BLaER1 (cell line): ENCODE results near the gene SRPRB.

ENCODE experiments used
- H3K27ac ChIP-seq: shearing (Covaris generic); formaldehyde crosslinking; 2 replicates; pipeline ENCODE4 v1.8.1; 2022
- H3K27me3 ChIP-seq: shearing (Covaris generic); formaldehyde crosslinking; 2 replicates; pipeline ENCODE4 v1.8.1; 2022
- H3K36me3 ChIP-seq: shearing (Covaris generic); formaldehyde crosslinking; 2 replicates; pipeline ENCODE4 v1.8.1; 2022
- H3K4me1 ChIP-seq: shearing (Covaris generic); formaldehyde crosslinking; 2 replicates; pipeline ENCODE4 v1.8.1; 2022
- H3K4me2 ChIP-seq: shearing (Covaris generic); formaldehyde crosslinking; 2 replicates; pipeline ENCODE4 v1.8.1; 2022
- H3K4me3 ChIP-seq: shearing (Covaris generic); formaldehyde crosslinking; 2 replicates; pipeline ENCODE4 v1.8.1; 2022
- H3K9ac ChIP-seq: shearing (Covaris generic); formaldehyde crosslinking; 2 replicates; pipeline ENCODE4 v1.8.1; 2022
- H3K9me3 ChIP-seq: shearing (Covaris generic); formaldehyde crosslinking; 2 replicates; pipeline ENCODE4 v1.8.1; 2022
- H4K20me1 ChIP-seq: shearing (Covaris generic); formaldehyde crosslinking; 2 replicates; pipeline ENCODE4 v1.8.1; 2022
- Cebpa-rat ChIP-seq: shearing (Covaris generic); IDR thresholded peaks from 2 replicates; pipeline ENCODE4 v1.8.1; 2022

The SRPRB gene

DNA sequence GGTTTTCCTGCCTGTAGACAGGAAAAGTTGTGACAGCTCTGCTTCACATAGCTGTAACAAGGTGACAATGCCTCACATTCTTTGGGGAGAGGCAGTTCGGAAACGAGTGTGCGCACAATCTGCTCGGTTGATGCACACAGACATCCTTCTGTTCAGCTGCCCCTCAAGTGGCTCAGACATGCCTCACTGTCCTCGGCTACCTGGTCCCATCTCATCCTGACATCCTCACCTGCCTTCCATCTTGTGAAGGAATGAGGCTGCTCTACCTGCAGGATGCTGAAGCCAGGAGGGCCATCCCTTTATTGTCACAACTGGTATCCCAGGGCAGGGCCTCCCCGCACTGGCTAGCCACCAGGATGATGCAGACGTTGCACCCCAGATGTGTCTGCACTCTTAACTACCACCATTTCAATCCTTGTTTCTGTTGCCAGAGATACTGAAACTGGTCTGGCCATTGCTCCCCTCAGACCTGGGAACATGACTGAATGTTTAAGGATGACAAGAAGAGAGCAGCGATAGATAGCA is 19.4 kb downstream of the SRPRB start:
- no peak overlapping the region for H3K4me3 ChIP-seq
- TF ChIP-seq Cebpa-rat: no peak

GRCh38 chr3:133825969-133826727 is 20.5 kb downstream of the SRPRB start:
- peaks cover 42% of the 10 kb centered on the region for H3K4me1 ChIP-seq
- TF ChIP-seq Cebpa-rat: no peak
- no peaks in the 10 kb centered on the region for H3K9me3 ChIP-seq
- peaks cover 41% of the 10 kb centered on the region for H3K36me3 ChIP-seq
- H3K4me2 ChIP-seq: no peak overlapping the region
- H4K20me1 ChIP-seq: peaks cover 20% of the 10 kb centered on the region
- H3K4me3 ChIP-seq: no peak overlapping the region
- no peak overlapping the region for H3K27ac ChIP-seq
- H3K27me3 ChIP-seq: no peaks in the 10 kb centered on the region
- no peak overlapping the region for H3K9ac ChIP-seq

More for the DNA sequence above, 19.4 kb downstream of the SRPRB start:
- no peak overlapping the region for H3K9ac ChIP-seq
- H3K27ac ChIP-seq: no peak overlapping the region
- peaks cover 52% of the 10 kb centered on the region for H3K36me3 ChIP-seq
- H3K9me3 ChIP-seq: no peaks in the 10 kb centered on the region
- H3K4me2 ChIP-seq: no peak overlapping the region
- peaks cover 48% of the 10 kb centered on the region for H3K4me1 ChIP-seq
- no peaks in the 10 kb centered on the region for H3K27me3 ChIP-seq
- peaks cover 20% of the 10 kb centered on the region for H4K20me1 ChIP-seq

- H3K9ac ChIP-seq: no peak overlapping the region
- peaks cover 31% of the 10 kb centered on the region for H3K36me3 ChIP-seq
- peaks cover 12% of the 10 kb centered on the region for H4K20me1 ChIP-seq
- no peaks in the 10 kb centered on the region for H3K9me3 ChIP-seq
- H3K4me2 ChIP-seq: no peak overlapping the region
- peaks cover 33% of the 10 kb centered on the region for H3K4me1 ChIP-seq
- no peak for TF ChIP-seq Cebpa-rat
- no peaks in the 10 kb centered on the region for H3K27me3 ChIP-seq
- no peak overlapping the region for H3K27ac ChIP-seq
- H3K4me3 ChIP-seq: no peak overlapping the region
Observed at GRCh38 chr3:133827136-133827535, 21.5 kb downstream of the SRPRB start.

- H3K4me1 ChIP-seq: peaks cover 31% of the 10 kb centered on the region
- H3K9me3 ChIP-seq: no peaks in the 10 kb centered on the region
- peaks cover 7% of the 10 kb centered on the region for H4K20me1 ChIP-seq
- no peak overlapping the region for H3K9ac ChIP-seq
- no peak overlapping the region for H3K27ac ChIP-seq
- H3K36me3 ChIP-seq: peaks cover 31% of the 10 kb centered on the region
- no peaks in the 10 kb centered on the region for H3K27me3 ChIP-seq
- no peak for TF ChIP-seq Cebpa-rat
- no peak overlapping the region for H3K4me3 ChIP-seq
- H3K4me2 ChIP-seq: no peak overlapping the region
Observed at GRCh38 chr3:133827684-133828083, 22.1 kb downstream of the SRPRB start.

GRCh38 chr3:133828576-133829309 is 23.1 kb downstream of the SRPRB start:
- H3K9me3 ChIP-seq: no peaks in the 10 kb centered on the region
- peak overlapping the region; percentile 14; the same call in 1 of the 2 replicates for H3K4me2 ChIP-seq
- no peak overlapping the region for H3K27ac ChIP-seq
- no peak overlapping the region for H3K4me3 ChIP-seq
- H4K20me1 ChIP-seq: no peaks in the 10 kb centered on the region
- H3K4me1 ChIP-seq: peaks cover 21% of the 10 kb centered on the region
- peaks cover 29% of the 10 kb centered on the region for H3K36me3 ChIP-seq
- no peak overlapping the region for H3K9ac ChIP-seq
- no peaks in the 10 kb centered on the region for H3K27me3 ChIP-seq
- no peak for TF ChIP-seq Cebpa-rat

- Histone ChIP-seq H3K27me3 (no peaks in the 10 kb centered on the region), H3K4me3 (no peak overlapping the region), H3K27ac (no peak overlapping the region), H3K36me3 (peaks cover 23% of the 10 kb centered on the region), H3K9me3 (no peaks in the 10 kb centered on the region), H3K4me1 (peaks cover 15% of the 10 kb centered on the region), H3K4me2 (peak overlapping the region; percentile 14; the same call in 1 of the 2 replicates), H3K9ac (no peak overlapping the region), H4K20me1 (no peaks in the 10 kb centered on the region)
- no peak for TF ChIP-seq Cebpa-rat
Observed at GRCh38 chr3:133829310-133829707, 23.7 kb downstream of the SRPRB start.

GRCh38 chr3:133830071-133830470 is 24.5 kb downstream of the SRPRB start:
- H3K4me2 ChIP-seq: no peak overlapping the region
- peaks cover 16% of the 10 kb centered on the region for H3K36me3 ChIP-seq
- H3K9ac ChIP-seq: no peak overlapping the region
- TF ChIP-seq Cebpa-rat: no peak
- peaks cover 14% of the 10 kb centered on the region for H3K4me1 ChIP-seq
- H3K4me3 ChIP-seq: no peak overlapping the region
- no peaks in the 10 kb centered on the region for H4K20me1 ChIP-seq
- no peaks in the 10 kb centered on the region for H3K9me3 ChIP-seq
- H3K27me3 ChIP-seq: no peaks in the 10 kb centered on the region
- H3K27ac ChIP-seq: no peak overlapping the region

DNA sequence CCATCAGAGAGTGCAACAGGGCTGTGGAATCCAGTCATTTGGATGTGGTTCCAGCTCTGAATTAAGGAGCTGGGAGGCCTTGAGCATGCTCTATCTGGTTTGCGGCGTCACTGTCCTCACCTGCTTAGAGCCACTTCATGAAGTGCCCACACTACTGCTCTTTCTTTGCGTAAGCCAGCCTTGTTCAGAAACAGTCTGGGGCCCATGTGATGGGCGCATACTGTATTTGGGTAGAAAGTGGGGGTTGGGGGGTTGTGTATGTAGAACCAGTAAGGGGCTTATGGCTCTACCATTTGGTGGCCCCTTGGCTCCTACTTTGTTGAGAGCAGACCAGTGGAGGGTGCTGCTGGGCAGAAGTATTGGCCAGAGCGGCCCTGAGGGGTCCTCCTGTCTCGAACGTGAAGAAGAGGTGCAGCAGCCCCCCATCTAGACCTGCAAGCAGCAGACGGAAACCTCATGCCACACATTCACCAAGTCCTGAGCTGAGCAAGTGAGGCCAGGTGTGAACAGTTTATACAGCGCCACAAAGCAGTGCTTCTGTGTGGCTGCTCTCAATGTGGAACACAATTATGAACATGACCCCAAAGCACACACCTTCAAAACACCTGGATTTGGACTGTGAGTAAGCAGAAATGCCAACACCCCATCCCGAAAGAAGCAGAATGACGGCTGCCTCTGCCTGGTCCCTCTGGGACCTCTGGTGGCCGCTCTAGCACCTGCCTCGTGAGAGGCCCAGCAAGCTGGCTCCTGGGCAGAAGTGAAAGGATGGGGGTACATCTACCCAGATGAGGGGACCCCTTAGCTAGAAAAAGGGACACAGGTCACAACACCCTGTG is 26.6 kb downstream of the SRPRB start:
- H4K20me1 ChIP-seq: no peaks in the 10 kb centered on the region
- H3K36me3 ChIP-seq: no peaks in the 10 kb centered on the region
- no peak overlapping the region for H3K4me2 ChIP-seq
- H3K27me3 ChIP-seq: no peaks in the 10 kb centered on the region
- no peak for TF ChIP-seq Cebpa-rat
- no peak overlapping the region for H3K9ac ChIP-seq
- H3K9me3 ChIP-seq: no peaks in the 10 kb centered on the region
- no peak overlapping the region for H3K27ac ChIP-seq
- no peak overlapping the region for H3K4me3 ChIP-seq
- H3K4me1 ChIP-seq: peaks cover 14% of the 10 kb centered on the region

- no peaks in the 10 kb centered on the region for H4K20me1 ChIP-seq
- no peak overlapping the region for H3K4me3 ChIP-seq
- peaks cover 18% of the 10 kb centered on the region for H3K4me1 ChIP-seq
- no peaks in the 10 kb centered on the region for H3K9me3 ChIP-seq
- no peak overlapping the region for H3K4me2 ChIP-seq
- H3K36me3 ChIP-seq: no peaks in the 10 kb centered on the region
- no peak overlapping the region for H3K27ac ChIP-seq
- H3K9ac ChIP-seq: no peak overlapping the region
- TF ChIP-seq Cebpa-rat: no peak
- H3K27me3 ChIP-seq: no peaks in the 10 kb centered on the region
Observed at GRCh38 chr3:133832802-133833144, 27.2 kb downstream of the SRPRB start.
